IMR-90 (cell line): ENCODE results near the gene MFAP3L. TPM values are rescaled to one million over a fixed set of nuclear protein-coding genes. Genes with fewer than 3 reads are reported as not detected.

Experiments used
- ATAC-seq: fragments of 200-7000 bp; cut with Tn5 transposase; 2 replicates; pipeline ENCODE4 v1.9.1; 2020; ENCODE audit warnings: low read depth, mild to moderate bottlenecking, moderate library complexity
- BruUV-seq: library from RNA; stranded (reverse); fragments of 400-500 nt; replicated peaks from 2 replicates; lab custom pipeline; 2021; lab: Mats Ljungman, UMichigan
- CTCF ChIA-PET: fragments of 300-600 bp; formaldehyde crosslinking; extraction: SDS; loops from one replicate; lab custom pipeline; 2021; ENCODE audit warnings: antibody characterized with exemption; lab: Yijun Ruan, JAX
- POLR2A ChIA-PET: fragments of 300-600 bp; sonication (Branson Sonifier 250); formaldehyde crosslinking; loops from one replicate; lab custom pipeline; 2022; ENCODE audit warnings: antibody characterized with exemption; ENCODE audit not compliant: unreplicated experiment; lab: Charles Lee
- DNase-seq: peaks from one replicate; pipeline ENCODE4 v3.0.0; 2013
- H2AFZ ChIP-seq: replicated peaks from 2 replicates; pipeline ENCODE3; 2013; ENCODE audit warnings: low read length, mild to moderate bottlenecking; ENCODE audit not compliant: poor library complexity
- H2AK5ac ChIP-seq: 2 replicates; pipeline ENCODE4 v1.6.1; 2013; ENCODE audit warnings: low read depth, low read length, inconsistent platforms
- H2AK9ac ChIP-seq: replicated peaks from 2 replicates; pipeline ENCODE3; 2013; ENCODE audit warnings: mild to moderate bottlenecking, low read depth, low read length, moderate library complexity; ENCODE audit not compliant: poor library complexity
- H2BK120ac ChIP-seq: 2 replicates; pipeline ENCODE4 v1.6.1; 2013; ENCODE audit warnings: low read depth, low read length, inconsistent platforms
- H2BK15ac ChIP-seq: 3 replicates; pipeline ENCODE4 v1.6.1; 2013; ENCODE audit warnings: low read depth, low read length, inconsistent platforms
- H2BK20ac ChIP-seq: 2 replicates; pipeline ENCODE4 v1.6.1; 2013; ENCODE audit warnings: low read depth, mild to moderate bottlenecking, inconsistent platforms, low read length, moderate library complexity
- H2BK5ac ChIP-seq: 2 replicates; pipeline ENCODE4 v1.6.1; 2013; ENCODE audit warnings: mild to moderate bottlenecking, low read depth, low read length, inconsistent platforms; ENCODE audit not compliant: poor library complexity, severe bottlenecking
- H3K14ac ChIP-seq: replicated peaks from 2 replicates; pipeline ENCODE4 v1.6.1; 2013; ENCODE audit warnings: low read depth, low read length, inconsistent platforms
- H3K18ac ChIP-seq: 2 replicates; pipeline ENCODE4 v1.6.1; 2013; ENCODE audit warnings: low read depth, low read length, control low read depth
- H3K23ac ChIP-seq: 2 replicates; pipeline ENCODE4 v1.6.1; 2013; ENCODE audit warnings: low read depth, low read length, inconsistent platforms
- H3K27ac ChIP-seq: 2 replicates; pipeline ENCODE4 v1.5.1; 2013; ENCODE audit warnings: mild to moderate bottlenecking, control low read depth, low read length; ENCODE audit not compliant: insufficient read depth
- H3K27me3 ChIP-seq: 2 replicates; pipeline ENCODE4 v1.6.1; 2013; ENCODE audit warnings: low read length; ENCODE audit not compliant: control insufficient read depth, insufficient read depth
- H3K36me3 ChIP-seq: 2 replicates; pipeline ENCODE4 v1.6.1; 2013; ENCODE audit warnings: low read length, mixed read lengths; ENCODE audit not compliant: control insufficient read depth, insufficient read depth
- H3K4ac ChIP-seq: 2 replicates; pipeline ENCODE4 v1.6.1; 2013; ENCODE audit warnings: low read depth, low read length, inconsistent platforms
- H3K4me1 ChIP-seq: 2 replicates; pipeline ENCODE4 v1.6.1; 2013; ENCODE audit warnings: low read length, mixed read lengths; ENCODE audit not compliant: control insufficient read depth, insufficient read depth
- H3K4me2 ChIP-seq: 2 replicates; pipeline ENCODE4 v1.6.1; 2013; ENCODE audit warnings: low read depth, mild to moderate bottlenecking, control low read depth, low read length, moderate library complexity
- H3K4me3 ChIP-seq: 2 replicates; pipeline ENCODE4 v1.5.1; 2013; ENCODE audit warnings: low read depth, mild to moderate bottlenecking, control low read depth, low read length, moderate library complexity; ENCODE audit not compliant: insufficient read depth
- H3K56ac ChIP-seq: 2 replicates; pipeline ENCODE4 v1.6.1; 2013; ENCODE audit warnings: low read length, inconsistent platforms; ENCODE audit not compliant: insufficient read depth; ENCODE audit errors: extremely low read depth
- H3K79me1 ChIP-seq, 2 experiments: 2 replicates each; pipeline ENCODE4 v1.6.1; 2013; ENCODE audit warnings: low read length in 2 of 2, inconsistent platforms in 1 of 2, low read depth in 1 of 2
- H3K9ac ChIP-seq: 2 replicates; pipeline ENCODE4 v1.6.1; 2013; ENCODE audit warnings: low read depth, low read length, control low read depth
- H3K9me1 ChIP-seq: 2 replicates; pipeline ENCODE4 v1.6.1; 2013; ENCODE audit warnings: low read length, inconsistent platforms; ENCODE audit not compliant: insufficient read depth
- H3K9me3 ChIP-seq: 2 replicates; pipeline ENCODE4 v1.6.1; 2013; ENCODE audit warnings: low read length; ENCODE audit not compliant: control insufficient read depth, insufficient read depth
- H4K20me1 ChIP-seq: 2 replicates; pipeline ENCODE4 v1.6.1; 2013; ENCODE audit warnings: low read length, inconsistent platforms; ENCODE audit not compliant: insufficient read depth
- H4K5ac ChIP-seq: 2 replicates; pipeline ENCODE4 v1.6.1; 2013; ENCODE audit warnings: mild to moderate bottlenecking, low read depth, low read length, control low read depth
- H4K8ac ChIP-seq, 2 experiments: 2 replicates each; pipeline ENCODE4 v1.6.1; 2013; ENCODE audit warnings: low read depth in 2 of 2, low read length in 2 of 2, control low read depth in 1 of 2, inconsistent platforms in 1 of 2
- H4K91ac ChIP-seq: 2 replicates; pipeline ENCODE4 v1.6.1; 2013; ENCODE audit warnings: low read depth, low read length, inconsistent platforms; ENCODE audit not compliant: insufficient read depth
- BHLHE40 ChIP-seq: fragments of 150-350 bp; IDR thresholded peaks from 2 replicates; pipeline ENCODE4 v1.6.1; 2016; ENCODE audit warnings: mild to moderate bottlenecking, low read depth, low read length
- MAFK ChIP-seq: IDR thresholded peaks from 2 replicates; pipeline ENCODE4 v1.6.1; 2012; ENCODE audit warnings: low read depth, low read length, improper control_type of control experiment
- NFE2L2 ChIP-seq: fragments of 150-350 bp; IDR thresholded peaks from 2 replicates; pipeline ENCODE4 v1.6.1; 2016; ENCODE audit warnings: low read depth, mild to moderate bottlenecking, low read length
- POLR2A ChIP-seq: IDR thresholded peaks from 2 replicates; pipeline ENCODE4 v1.6.1; 2012; ENCODE audit warnings: mild to moderate bottlenecking, low read depth, low read length
- RAD21 ChIP-seq: IDR thresholded peaks from 2 replicates; pipeline ENCODE4 v1.6.1; 2012; ENCODE audit warnings: low read length, improper control_type of control experiment
- RFX5 ChIP-seq: IDR thresholded peaks from 2 replicates; pipeline ENCODE4 v1.8.0; 2012; ENCODE audit warnings: low read depth, mild to moderate bottlenecking, low read length, moderate library complexity
- SMC3 ChIP-seq: fragments of 150-350 bp; IDR thresholded peaks from 2 replicates; pipeline ENCODE4 v1.6.1; 2016; ENCODE audit warnings: low read depth, mild to moderate bottlenecking, antibody characterized with exemption, low read length, moderate library complexity
- WGBS, 2 experiments: methylation state at CpG; one replicate each; pipeline versions ENCODE4 v1.1.5 to v1.1.7; 2013; ENCODE audit warnings: missing lambda C conversion rate in 2 of 2; ENCODE audit not compliant: insufficient read length in 1 of 2; ENCODE audit errors: extremely low coverage in 2 of 2; 5-methylcytosine and 5-hydroxymethylcytosine counted together
- dilution Hi-C: fragments of 300-500 bp; cut with HindIII; formaldehyde crosslinking; loops from one replicate; pipeline ENCODE4 v1.14.3; 2018; ENCODE audit warnings: low sequenced_read_pairs; ENCODE audit not compliant: unreplicated experiment
- in situ Hi-C: fragments of 300-500 bp; cut with MboI; formaldehyde crosslinking; loops from 3 replicates; pipeline ENCODE4 v1.14.3; 2019; ENCODE audit warnings: low sequenced_read_pairs, inconsistent platforms, mixed read lengths
- intact Hi-C: fragments of 100-400 bp; cut with micrococcal nuclease; formaldehyde crosslinking; loops from 2 replicates; pipeline ENCODE4 v1.10.0; 2022
- polyA plus RNA-seq, 3 experiments: library from polyadenylated mRNA; depleted of rRNA; stranded (reverse); fragments of >200 nt; gene quantifications; 2 replicates each; pipeline ENCODE4 v1.2.3, GENCODE V29; 2012; ENCODE audit warnings: low replicate concordance in 1 of 3
- total RNA-seq: library from RNA; depleted of rRNA; stranded (reverse); fragments of >200 nt; gene quantifications from 2 replicates; pipeline ENCODE4 v1.2.3, GENCODE V29; 2012
- TF ChIP-seq, protein P1 (sequence below): fragments of 150-350 bp; IDR thresholded peaks from 2 replicates; pipeline ENCODE4 v1.6.1; 2016; ENCODE audit warnings: low read depth, mild to moderate bottlenecking, low read length, moderate library complexity, borderline replicate concordance

Gene MFAP3L
- total and polyA plus RNA-seq, 2 of the 4 experiments (the other 2 are of a cell fraction) = 0.22 to 0.36 TPM

DNA sequence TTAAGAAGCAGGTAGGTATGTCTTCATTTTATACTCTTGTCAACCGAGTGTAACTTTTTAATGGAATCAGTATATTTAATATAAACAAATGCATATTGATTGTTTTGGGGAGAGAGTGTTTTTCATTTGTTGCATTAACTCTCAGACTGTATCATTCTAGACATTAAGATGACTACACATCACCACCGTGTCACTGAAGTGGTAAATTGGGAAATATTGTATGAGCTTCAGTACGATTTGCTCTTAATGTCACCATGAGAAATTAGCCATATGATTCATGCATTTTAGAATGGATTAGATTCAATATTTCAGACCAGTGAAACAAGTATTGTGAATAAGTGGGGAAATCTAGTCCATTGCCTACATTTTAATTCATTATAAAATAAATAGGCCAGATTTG is 9.7 kb upstream of the MFAP3L start:
- DNase-seq (no peak), ATAC-seq (no peak)
- Histone ChIP-seq H2AFZ (no peak overlapping the region), H4K8ac (no peak overlapping the region), H3K9me1 (no peaks in the 10 kb centered on the region), H3K4me2 (no peak overlapping the region), H4K5ac (no peak overlapping the region), H3K56ac (no peak overlapping the region), H2AK9ac (no peak overlapping the region), H3K9ac (no peak overlapping the region), H2BK15ac (no peak overlapping the region), H3K4ac (no peak overlapping the region), H4K20me1 (no peaks in the 10 kb centered on the region), H3K27me3 (peaks cover 9% of the 10 kb centered on the region), H2BK20ac (no peak overlapping the region), H3K4me3 (no peak overlapping the region), H3K9me3 (no peaks in the 10 kb centered on the region), H3K79me1 (no peaks in the 10 kb centered on the region), H4K91ac (no peak overlapping the region), H3K14ac (no peak overlapping the region), H2BK120ac (no peak overlapping the region), H3K23ac (no peak overlapping the region), H2BK5ac (no peak overlapping the region), H3K36me3 (no peaks in the 10 kb centered on the region), H2AK5ac (no peak overlapping the region), H3K27ac (no peak overlapping the region), H3K18ac (no peak overlapping the region), H3K4me1 (no peaks in the 10 kb centered on the region)
- TF ChIP-seq NFE2L2 = no peak
- TF ChIP-seq SMC3 = no peak
- TF ChIP-seq RAD21 = no peak
- TF ChIP-seq, protein P1, sequence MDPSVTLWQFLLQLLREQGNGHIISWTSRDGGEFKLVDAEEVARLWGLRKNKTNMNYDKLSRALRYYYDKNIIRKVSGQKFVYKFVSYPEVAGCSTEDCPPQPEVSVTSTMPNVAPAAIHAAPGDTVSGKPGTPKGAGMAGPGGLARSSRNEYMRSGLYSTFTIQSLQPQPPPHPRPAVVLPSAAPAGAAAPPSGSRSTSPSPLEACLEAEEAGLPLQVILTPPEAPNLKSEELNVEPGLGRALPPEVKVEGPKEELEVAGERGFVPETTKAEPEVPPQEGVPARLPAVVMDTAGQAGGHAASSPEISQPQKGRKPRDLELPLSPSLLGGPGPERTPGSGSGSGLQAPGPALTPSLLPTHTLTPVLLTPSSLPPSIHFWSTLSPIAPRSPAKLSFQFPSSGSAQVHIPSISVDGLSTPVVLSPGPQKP = no peak
- TF ChIP-seq RFX5 = no peak
- no peak for TF ChIP-seq BHLHE40
- no peak for TF ChIP-seq POLR2A
- no peak for TF ChIP-seq MAFK
- dilution Hi-C loops (no loop called here), intact Hi-C loops (no loop called here), in situ Hi-C loops (no loop called here)
- CTCF ChIA-PET = no interaction called here
- no CpG with 5 or more reads among the region's 3 CpGs for WGBS, 2 experiments
- POLR2A ChIA-PET = no interaction called here
- BruUV-seq = no TSS peak
